Left lung (tissue), 10 donors: Measurements from ENCODE around the gene CD2AP. TPM values are rescaled to one million over a fixed set of nuclear protein-coding genes. Genes with fewer than 3 reads are reported as not detected.

Experiments used
- ATAC-seq: fragments of 200-7000 bp; cut with Tn5 transposase; one replicate; pipeline ENCODE4 v1.9.1; 2020; ENCODE audit warnings: moderate library complexity
- DNase-seq, 4 donors: peaks; one replicate each; pipeline ENCODE4 v3.0.0-alpha.2; 2013 to 2020
- H3K27ac ChIP-seq, 2 donors: fragments of 200-600 bp; sonication (generic) in 1 of 2; one replicate each; pipeline versions ENCODE4 v1.5.0 to v1.8.0; 2020 to 2021
- H3K27me3 ChIP-seq, 2 donors: fragments of 200-600 bp; sonication (generic) in 1 of 2; one replicate each; pipeline versions ENCODE4 v1.5.0 to v1.8.0; 2020 to 2021
- H3K36me3 ChIP-seq, 2 donors: fragments of 200-600 bp; sonication (generic) in 1 of 2; one replicate each; pipeline versions ENCODE4 v1.5.0 to v1.8.0; 2020 to 2021
- H3K4me1 ChIP-seq, 2 donors: fragments of 200-600 bp; one replicate each; pipeline ENCODE4 v1.8.0; 2021
- H3K4me3 ChIP-seq, 2 donors: fragments of 200-600 bp; sonication (generic) in 1 of 2; one replicate each; pipeline versions ENCODE4 v1.5.0 to v1.8.0; 2020 to 2021; ENCODE audit warnings: mild to moderate bottlenecking in 1 of 2
- H3K9me3 ChIP-seq, 2 donors: fragments of 200-600 bp; sonication (generic) in 1 of 2; one replicate each; pipeline versions ENCODE4 v1.5.0 to v1.8.0; 2020 to 2021
- intact Hi-C, 2 donors: fragments of 100-400 bp; cut with DNase I; formaldehyde crosslinking; loops; one replicate each; pipeline versions ENCODE4 v1.11.2 to v1.14.2; 2022
- polyA plus RNA-seq, 6 donors: library from polyadenylated mRNA; unstranded; fragments of 120-200 nt; gene quantifications; one replicate each; pipeline ENCODE4 v1.2.1, GENCODE V29; 2013; ENCODE audit not compliant: insufficient read length in 6 of 6
- total RNA-seq, 2 donors: library from RNA; stranded (reverse); fragmentation: NEBNext Ultra II Directional; extraction: Animal tissue kit (Norgen Biotek cat#: 25700); gene quantifications; one replicate each; pipeline ENCODE4 v1.2.1, GENCODE V29; 2021
- TF ChIP-seq, protein P1 (sequence below), 2 donors: fragments of 200-600 bp; sonication (generic) in 1 of 2; IDR thresholded peaks; one replicate each; pipeline versions ENCODE4 v1.5.0 to v1.8.0; 2021; ENCODE audit warnings: antibody characterized with exemption in 2 of 2
- donor health status: DM: no; HTN: yes; CAD: no.
- donor health status: DM: no; HTN: no; CAD: no.

CD2AP gene
- total and polyA plus RNA-seq, 8 donors: 36.6 to 46.0 (median 42.5) TPM

DNA sequence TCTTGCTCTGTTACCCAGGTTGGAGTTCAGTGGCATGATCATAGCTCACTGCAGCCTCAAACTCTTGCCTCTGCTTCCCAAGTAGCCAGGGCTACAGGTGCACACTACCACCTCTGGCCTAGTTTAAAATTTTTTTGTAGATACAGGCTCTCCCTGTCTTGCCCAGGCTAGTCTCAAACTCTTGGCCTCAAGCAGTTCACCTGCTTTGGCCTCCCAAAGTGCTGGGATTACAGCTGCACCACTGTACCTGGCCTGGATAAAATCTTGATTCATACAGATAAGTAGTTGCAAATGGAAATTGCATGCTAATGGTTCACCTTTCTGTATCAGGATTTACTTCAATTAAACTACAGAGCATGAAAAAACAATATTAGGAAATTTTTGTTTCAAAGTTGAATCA, 4.2 kb downstream of the CD2AP start:
- ATAC-seq: no peak
- Histone ChIP-seq H3K9me3 (no peaks in the 10 kb centered on the region), H3K36me3 (no peaks in the 10 kb centered on the region), H3K27ac (no peak overlapping the region), H3K4me3 (no peak overlapping the region), H3K4me1 (peaks cover 6 to 45% of the 10 kb centered on the region in 2 donors), H3K27me3 (no peaks in the 10 kb centered on the region)
- TF ChIP-seq, protein P1, sequence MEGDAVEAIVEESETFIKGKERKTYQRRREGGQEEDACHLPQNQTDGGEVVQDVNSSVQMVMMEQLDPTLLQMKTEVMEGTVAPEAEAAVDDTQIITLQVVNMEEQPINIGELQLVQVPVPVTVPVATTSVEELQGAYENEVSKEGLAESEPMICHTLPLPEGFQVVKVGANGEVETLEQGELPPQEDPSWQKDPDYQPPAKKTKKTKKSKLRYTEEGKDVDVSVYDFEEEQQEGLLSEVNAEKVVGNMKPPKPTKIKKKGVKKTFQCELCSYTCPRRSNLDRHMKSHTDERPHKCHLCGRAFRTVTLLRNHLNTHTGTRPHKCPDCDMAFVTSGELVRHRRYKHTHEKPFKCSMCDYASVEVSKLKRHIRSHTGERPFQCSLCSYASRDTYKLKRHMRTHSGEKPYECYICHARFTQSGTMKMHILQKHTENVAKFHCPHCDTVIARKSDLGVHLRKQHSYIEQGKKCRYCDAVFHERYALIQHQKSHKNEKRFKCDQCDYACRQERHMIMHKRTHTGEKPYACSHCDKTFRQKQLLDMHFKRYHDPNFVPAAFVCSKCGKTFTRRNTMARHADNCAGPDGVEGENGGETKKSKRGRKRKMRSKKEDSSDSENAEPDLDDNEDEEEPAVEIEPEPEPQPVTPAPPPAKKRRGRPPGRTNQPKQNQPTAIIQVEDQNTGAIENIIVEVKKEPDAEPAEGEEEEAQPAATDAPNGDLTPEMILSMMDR (IDR thresholded peaks at IDR 0.05): no peak
- intact Hi-C loops: no loop called here
- no peak for DNase-seq

DNA sequence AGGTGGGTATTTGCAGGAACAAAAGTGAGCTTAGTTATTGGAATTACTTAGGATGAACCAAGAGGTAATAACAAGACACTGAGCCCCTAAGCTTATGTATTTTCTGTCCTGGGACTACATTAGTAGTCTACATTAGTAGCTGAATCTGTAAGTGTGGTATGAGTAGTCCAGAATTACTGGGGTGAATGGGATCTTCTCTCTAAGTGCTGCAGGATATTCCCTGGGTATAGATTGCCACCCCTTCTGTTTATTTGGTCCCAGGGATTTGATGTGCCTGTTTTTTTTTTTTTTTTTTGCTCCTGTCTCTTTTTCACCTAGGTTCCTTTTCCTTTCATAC, 5.9 kb downstream of the CD2AP start:
- no peak overlapping the region for H3K27ac ChIP-seq
- no peaks in the 10 kb centered on the region for H3K27me3 ChIP-seq
- H3K36me3 ChIP-seq: no peaks in the 10 kb centered on the region
- no peaks in the 10 kb centered on the region for H3K9me3 ChIP-seq
- H3K4me1 ChIP-seq: peaks cover 6 to 45% of the 10 kb centered on the region in 2 donors
- intact Hi-C loops: no loop called here
- no peak overlapping the region for H3K4me3 ChIP-seq
- TF ChIP-seq, protein P1 (IDR thresholded peaks at IDR 0.05): no peak
- DNase-seq (no peak), ATAC-seq (no peak)

DNA sequence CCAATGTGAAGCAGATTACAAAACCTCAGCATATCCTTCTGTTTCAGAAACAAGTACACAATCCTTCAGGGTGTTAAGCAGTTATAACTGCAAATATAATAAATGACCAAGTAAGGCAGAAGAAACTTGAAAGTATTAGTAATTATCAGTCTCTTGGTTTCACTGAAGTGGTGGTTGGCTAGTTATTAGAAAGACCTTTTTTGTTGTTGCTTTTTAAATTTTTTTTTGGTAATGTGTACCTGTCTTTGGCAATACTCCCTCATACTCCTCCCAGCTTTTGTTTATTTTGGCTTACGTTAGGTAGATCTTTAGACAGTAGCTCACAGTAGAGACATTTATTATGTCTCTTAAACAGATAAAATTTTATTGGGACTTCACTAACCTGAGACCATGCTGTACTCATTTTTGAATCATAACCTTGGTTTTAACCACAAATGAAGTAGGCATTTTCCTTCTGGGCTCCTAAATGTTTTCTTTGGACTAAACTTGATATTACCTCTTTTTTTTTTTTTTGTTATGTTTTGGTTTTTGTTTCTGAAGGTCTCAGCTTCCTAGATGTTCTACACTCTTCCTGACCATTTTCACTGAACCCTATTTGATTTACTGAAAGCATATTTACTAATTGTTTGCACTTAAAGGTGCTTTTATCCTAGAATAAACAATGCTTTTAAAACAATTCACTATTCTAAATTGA, 6.4 kb downstream of the CD2AP start:
- Histone ChIP-seq H3K4me1 (peaks cover 6 to 43% of the 10 kb centered on the region in 2 donors), H3K9me3 (no peaks in the 10 kb centered on the region), H3K27ac (no peak overlapping the region), H3K36me3 (no peaks in the 10 kb centered on the region), H3K27me3 (no peaks in the 10 kb centered on the region), H3K4me3 (no peak overlapping the region)
- intact Hi-C loops: no loop called here
- DNase-seq (no peak), ATAC-seq (no peak)
- TF ChIP-seq, protein P1 (IDR thresholded peaks at IDR 0.05): no peak

GRCh38 chr6:47484616-47485015, 7.0 kb downstream of the CD2AP start:
- no peaks in the 10 kb centered on the region for H3K9me3 ChIP-seq
- H3K36me3 ChIP-seq: no peaks in the 10 kb centered on the region
- peaks cover 4 to 39% of the 10 kb centered on the region in 2 donors for H3K4me1 ChIP-seq
- DNase-seq (no peak), ATAC-seq (peak; percentile 16)
- no peak overlapping the region for H3K27ac ChIP-seq
- TF ChIP-seq, protein P1 (IDR thresholded peaks at IDR 0.05): no peak
- intact Hi-C loops: no loop called here
- no peak overlapping the region for H3K4me3 ChIP-seq
- H3K27me3 ChIP-seq: no peaks in the 10 kb centered on the region

- no peak for ATAC-seq
- Histone ChIP-seq H3K4me1 (peaks cover 0 to 35% of the 10 kb centered on the region in 2 donors), H3K4me3 (no peak overlapping the region), H3K27me3 (no peaks in the 10 kb centered on the region), H3K36me3 (no peaks in the 10 kb centered on the region), H3K27ac (no peak overlapping the region), H3K9me3 (no peaks in the 10 kb centered on the region)
- DNase-seq: no peak
- TF ChIP-seq, protein P1 (IDR thresholded peaks at IDR 0.05): no peak
- intact Hi-C loops: no loop called here
Measured at GRCh38 chr6:47485083-47485482, 7.5 kb downstream of the CD2AP start.
